H9 (cell line): Measurements from ENCODE around the gene ACKR1. TPM values are rescaled to one million over a fixed set of nuclear protein-coding genes. Genes with fewer than 3 reads are reported as not detected.

Source experiments
- DNase-seq: peaks from one replicate; pipeline ENCODE4 v3.0.0-alpha.2; 2017
- H2AFZ ChIP-seq: one replicate; pipeline ENCODE4 v1.6.1; 2013; ENCODE audit warnings: mild to moderate bottlenecking, low read length, control low read depth, moderate library complexity
- H2AK5ac ChIP-seq: 2 replicates; pipeline ENCODE4 v1.6.1; 2013; ENCODE audit warnings: low read length, control low read depth, mixed read lengths; ENCODE audit not compliant: insufficient read length
- H2BK120ac ChIP-seq: one replicate; pipeline ENCODE4 v1.6.1; 2013; ENCODE audit warnings: low read depth, mild to moderate bottlenecking, low read length, control low read depth, inconsistent platforms; ENCODE audit not compliant: poor library complexity, severe bottlenecking
- H2BK12ac ChIP-seq: 2 replicates; pipeline ENCODE4 v1.6.1; 2013; ENCODE audit warnings: low read length, control low read depth, mixed read lengths, low read depth; ENCODE audit not compliant: insufficient read length
- H2BK15ac ChIP-seq: 2 replicates; pipeline ENCODE4 v1.6.1; 2013; ENCODE audit warnings: low read depth, low read length, control low read depth
- H2BK20ac ChIP-seq: one replicate; pipeline ENCODE4 v1.6.1; 2013; ENCODE audit warnings: low read depth, mild to moderate bottlenecking, low read length, control low read depth, inconsistent platforms; ENCODE audit not compliant: poor library complexity, severe bottlenecking
- H2BK5ac ChIP-seq: 2 replicates; pipeline ENCODE4 v1.6.1; 2013; ENCODE audit warnings: low read length, control low read depth, mixed read lengths; ENCODE audit not compliant: insufficient read length
- H3K14ac ChIP-seq: 2 replicates; pipeline ENCODE4 v1.6.1; 2013; ENCODE audit warnings: low read length, control low read depth; ENCODE audit not compliant: insufficient read depth
- H3K18ac ChIP-seq: 2 replicates; pipeline ENCODE4 v1.6.1; 2013; ENCODE audit warnings: low read depth, mild to moderate bottlenecking, mixed read lengths, low read length, control low read depth; ENCODE audit not compliant: insufficient read length
- H3K23ac ChIP-seq: 2 replicates; pipeline ENCODE4 v1.6.1; 2013; ENCODE audit warnings: low read length, control low read depth, mixed read lengths, low read depth; ENCODE audit not compliant: insufficient read length
- H3K23me2 ChIP-seq: 2 replicates; pipeline ENCODE4 v1.6.1; 2013; ENCODE audit warnings: low read depth, mild to moderate bottlenecking, mixed read lengths, low read length, control low read depth; ENCODE audit not compliant: insufficient read length, poor library complexity, severe bottlenecking
- H3K27ac ChIP-seq: 2 replicates; pipeline ENCODE4 v1.5.1; 2013; ENCODE audit warnings: low read length, control low read depth, mixed read lengths, low read depth; ENCODE audit not compliant: insufficient read length
- H3K27me3 ChIP-seq: 2 replicates; pipeline ENCODE4 v1.6.1; 2013; ENCODE audit warnings: low read length, control low read depth, inconsistent platforms; ENCODE audit not compliant: insufficient read depth
- H3K4ac ChIP-seq: 2 replicates; pipeline ENCODE4 v1.6.1; 2013; ENCODE audit warnings: low read depth, mild to moderate bottlenecking, control low read depth, inconsistent platforms, low read length, moderate library complexity
- H3K4me1 ChIP-seq: 2 replicates; pipeline ENCODE4 v1.6.1; 2013; ENCODE audit warnings: low read length, control low read depth, inconsistent platforms; ENCODE audit not compliant: insufficient read depth
- H3K4me2 ChIP-seq: 2 replicates; pipeline ENCODE4 v1.6.1; 2013; ENCODE audit warnings: low read length, control low read depth, mixed read lengths; ENCODE audit not compliant: insufficient read length, insufficient read depth
- H3K56ac ChIP-seq: 2 replicates; pipeline ENCODE4 v1.6.1; 2013; ENCODE audit warnings: low read depth, mild to moderate bottlenecking, mixed read lengths, low read length, control low read depth; ENCODE audit not compliant: insufficient read length
- H3K79me1 ChIP-seq: 2 replicates; pipeline ENCODE4 v1.6.1; 2013; ENCODE audit warnings: low read depth, mild to moderate bottlenecking, moderate library complexity, low read length, control low read depth, inconsistent platforms; ENCODE audit not compliant: insufficient read depth, poor library complexity, severe bottlenecking
- H3K79me2 ChIP-seq: 2 replicates; pipeline ENCODE4 v1.6.1; 2013; ENCODE audit warnings: low read length, control low read depth, inconsistent platforms; ENCODE audit not compliant: insufficient read depth
- H3K9ac ChIP-seq: 2 replicates; pipeline ENCODE4 v1.6.1; 2013; ENCODE audit warnings: low read length, control low read depth, mixed read lengths; ENCODE audit not compliant: insufficient read length; ENCODE audit errors: extremely low read depth
- H3K9me3 ChIP-seq: one replicate; pipeline ENCODE4 v1.6.1; 2013; ENCODE audit warnings: low read depth, low read length, inconsistent platforms; ENCODE audit not compliant: control insufficient read depth
- H3T11ph ChIP-seq: one replicate; pipeline ENCODE4 v1.6.1; 2013; ENCODE audit warnings: mild to moderate bottlenecking, low read length, control low read depth, inconsistent platforms
- H4K20me1 ChIP-seq: one replicate; pipeline ENCODE4 v1.6.1; 2013; ENCODE audit not compliant: control insufficient read depth, insufficient read length, insufficient read depth
- H4K5ac ChIP-seq: 2 replicates; pipeline ENCODE4 v1.6.1; 2013; ENCODE audit warnings: low read depth, mild to moderate bottlenecking, mixed read lengths, low read length, control low read depth; ENCODE audit not compliant: insufficient read length
- H4K8ac ChIP-seq: replicated peaks from 2 replicates; pipeline ENCODE4 v1.6.1; 2013; ENCODE audit warnings: low read length, control low read depth, mixed read lengths, low read depth; ENCODE audit not compliant: insufficient read length
- H4K91ac ChIP-seq: 2 replicates; pipeline ENCODE4 v1.6.1; 2013; ENCODE audit warnings: low read depth, mild to moderate bottlenecking, moderate library complexity, mixed read lengths, low read length, control low read depth; ENCODE audit not compliant: insufficient read length
- H3K27ac Mint-ChIP-seq, 3 experiments: 2 replicates in 2 of 3; 3 replicates in 1 of 3; pipeline ENCODE4 v1.8.0; 2020 to 2021; ENCODE audit warnings: mixed read lengths in 3 of 3, mild to moderate bottlenecking in 1 of 3, moderate library complexity in 1 of 3
- H3K27me3 Mint-ChIP-seq: 2 replicates; pipeline ENCODE4 v1.8.0; 2021; ENCODE audit warnings: low read depth, mild to moderate bottlenecking, moderate library complexity, mixed read lengths
- H3K36me3 Mint-ChIP-seq, 3 experiments: 2 replicates in 2 of 3; 3 replicates in 1 of 3; pipeline ENCODE4 v1.8.0; 2020 to 2021; ENCODE audit warnings: low read depth in 3 of 3, mixed read lengths in 3 of 3; ENCODE audit not compliant: insufficient read depth in 1 of 3
- H3K4me1 Mint-ChIP-seq, 2 experiments: 2 replicates each; pipeline ENCODE4 v1.8.0; 2020; ENCODE audit warnings: mixed read lengths in 2 of 2
- H3K4me3 Mint-ChIP-seq, 2 experiments: 2 replicates in 1 of 2; 3 replicates in 1 of 2; pipeline ENCODE4 v1.8.0; 2020 to 2021; ENCODE audit warnings: mild to moderate bottlenecking in 2 of 2, mixed read lengths in 2 of 2, moderate library complexity in 1 of 2
- H3K9me3 Mint-ChIP-seq, 2 experiments: 2 replicates in 1 of 2; 3 replicates in 1 of 2; pipeline ENCODE4 v1.8.0; 2020; ENCODE audit warnings: mild to moderate bottlenecking in 2 of 2, mixed read lengths in 2 of 2, moderate library complexity in 1 of 2
- WGBS: extraction: QIAGEN DNeasy Blood & Tissue Kit; methylation state at CpG from one replicate; pipeline ENCODE4 v1.1.7; 2013; ENCODE audit warnings: missing lambda C conversion rate, low lambda C conversion rate, mixed read lengths; ENCODE audit not compliant: insufficient read length; ENCODE audit errors: extremely low coverage; 5-methylcytosine and 5-hydroxymethylcytosine counted together
- total RNA-seq: library from RNA; stranded (reverse); gene quantifications from 2 replicates; pipeline ENCODE4 v1.2.1, GENCODE V29; 2021
- TF ChIP-seq, protein P1 (sequence below): fragments of 200-600 bp; sonication (generic); conservative IDR thresholded peaks from 3 replicates; pipeline ENCODE4 v1.8.0; 2021; ENCODE audit warnings: antibody characterized with exemption, mild to moderate bottlenecking

ACKR1 gene
- total RNA-seq, 1 experiment from 2014 or later: 0.26 TPM

DNA sequence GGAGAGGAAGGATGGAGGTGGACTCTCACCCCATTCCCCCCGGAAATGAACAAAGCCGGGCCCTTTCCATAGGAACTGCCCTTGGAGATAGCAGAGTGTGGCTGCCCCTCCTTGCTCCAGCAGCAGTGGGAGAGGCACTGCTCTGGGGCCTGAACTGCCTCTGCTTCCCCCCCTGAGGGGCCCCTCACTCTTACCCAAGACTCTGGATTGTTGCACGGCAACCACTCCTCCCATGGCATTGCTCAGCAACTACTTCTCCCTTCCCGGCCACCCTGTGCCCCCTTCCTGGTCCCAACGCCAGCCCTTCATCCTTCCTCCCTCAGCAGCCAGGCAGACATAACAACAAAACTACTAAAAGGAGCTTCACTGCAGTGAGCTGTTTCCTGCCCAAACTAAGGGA lies 3.0 kb upstream of the ACKR1 start:
- Histone ChIP-seq H3K4ac (no peak overlapping the region), H3K23ac (no peak overlapping the region), H3T11ph (no peak overlapping the region), H4K20me1 (no peaks in the 10 kb centered on the region), H3K18ac (no peak overlapping the region), H3K27me3 (no peaks in the 10 kb centered on the region), H3K23me2 (no peaks in the 10 kb centered on the region), H2BK5ac (no peak overlapping the region), H3K9me3 (no peaks in the 10 kb centered on the region), H3K4me2 (no peak overlapping the region), H2AFZ (no peak overlapping the region), H4K5ac (no peak overlapping the region), H2BK20ac (no peak overlapping the region), H3K27ac (no peak overlapping the region), H2BK15ac (no peak overlapping the region), H3K79me1 (no peaks in the 10 kb centered on the region), H3K14ac (no peak overlapping the region), H2BK120ac (no peak overlapping the region), H2BK12ac (no peak overlapping the region), H3K56ac (no peak overlapping the region), H4K91ac (no peak overlapping the region), H3K79me2 (no peaks in the 10 kb centered on the region), H3K9ac (no peak overlapping the region), H3K4me1 (no peaks in the 10 kb centered on the region), H4K8ac (no peak overlapping the region), H2AK5ac (no peak overlapping the region)
- Mint-ChIP-seq H3K36me3 (no peaks in the 10 kb centered on the region; a peak in 1 of 7 replicates), H3K9me3 (no peaks in the 10 kb centered on the region), H3K4me3 (no peak overlapping the region), H3K27me3 (peaks cover 4% of the 10 kb centered on the region), H3K4me1 (peaks cover 7 to 25% of the 10 kb centered on the region in 2 experiments; a peak in 3 of 4 replicates), H3K27ac (no peak overlapping the region)
- TF ChIP-seq, protein P1, sequence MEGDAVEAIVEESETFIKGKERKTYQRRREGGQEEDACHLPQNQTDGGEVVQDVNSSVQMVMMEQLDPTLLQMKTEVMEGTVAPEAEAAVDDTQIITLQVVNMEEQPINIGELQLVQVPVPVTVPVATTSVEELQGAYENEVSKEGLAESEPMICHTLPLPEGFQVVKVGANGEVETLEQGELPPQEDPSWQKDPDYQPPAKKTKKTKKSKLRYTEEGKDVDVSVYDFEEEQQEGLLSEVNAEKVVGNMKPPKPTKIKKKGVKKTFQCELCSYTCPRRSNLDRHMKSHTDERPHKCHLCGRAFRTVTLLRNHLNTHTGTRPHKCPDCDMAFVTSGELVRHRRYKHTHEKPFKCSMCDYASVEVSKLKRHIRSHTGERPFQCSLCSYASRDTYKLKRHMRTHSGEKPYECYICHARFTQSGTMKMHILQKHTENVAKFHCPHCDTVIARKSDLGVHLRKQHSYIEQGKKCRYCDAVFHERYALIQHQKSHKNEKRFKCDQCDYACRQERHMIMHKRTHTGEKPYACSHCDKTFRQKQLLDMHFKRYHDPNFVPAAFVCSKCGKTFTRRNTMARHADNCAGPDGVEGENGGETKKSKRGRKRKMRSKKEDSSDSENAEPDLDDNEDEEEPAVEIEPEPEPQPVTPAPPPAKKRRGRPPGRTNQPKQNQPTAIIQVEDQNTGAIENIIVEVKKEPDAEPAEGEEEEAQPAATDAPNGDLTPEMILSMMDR: no peak
- DNase-seq: no peak
- no CpG with 5 or more reads among the region's 5 CpGs for WGBS
